ENCODE data around the gene PKD1.

Gene PKD1

DNA sequence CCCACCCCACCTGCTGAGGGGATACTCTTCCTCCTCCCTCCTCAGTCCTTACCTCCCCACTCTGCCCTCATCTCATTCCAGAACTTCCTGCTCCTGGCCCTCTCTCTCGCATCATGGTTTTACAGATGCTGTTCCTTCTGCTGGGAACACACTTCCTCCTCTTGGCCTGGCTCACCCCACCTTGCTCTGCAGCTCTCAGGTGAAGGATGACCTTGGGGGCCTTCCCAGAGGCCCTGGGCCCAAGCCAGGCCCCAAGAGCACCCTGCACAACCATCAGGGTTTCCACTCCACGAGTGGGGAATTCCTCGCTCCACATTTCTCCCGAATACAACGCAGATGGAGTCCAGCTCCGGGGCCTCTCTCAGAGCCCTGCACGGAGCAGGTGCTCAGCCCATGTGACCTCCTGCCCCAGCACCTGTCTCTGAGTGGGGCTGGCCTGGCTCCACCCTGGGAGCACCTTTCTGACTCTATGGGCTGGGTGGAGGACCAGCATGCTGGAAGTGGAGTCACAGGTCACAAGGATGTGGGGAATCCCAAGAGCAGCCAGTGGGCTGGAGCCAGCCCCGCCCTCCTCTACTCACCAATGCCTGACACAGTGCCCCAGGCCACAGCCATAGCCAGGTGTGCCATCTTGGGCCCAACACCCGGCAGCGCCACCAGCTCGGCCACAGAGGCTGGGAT, 92.6 kb downstream of the PKD1 start:
- Histone ChIP-seq H3K9ac (ENCODE audit: low read length) (no peak overlapping the region), H3K36me3 (ENCODE audit: control insufficient read depth, insufficient read depth, low read length) (no peaks in the 10 kb centered on the region), H3K27ac (ENCODE audit: low read depth, low read length) (no peak overlapping the region), H3K4me1 (ENCODE audit: control insufficient read depth, insufficient read depth, low read length) (peaks cover 6% of the 10 kb centered on the region), H3K4me3 (ENCODE audit: low read length) (peak overlapping the region; percentile 16), H3K27me3 (ENCODE audit: control insufficient read depth, insufficient read depth, low read length) (no peaks in the 10 kb centered on the region)

DNA sequence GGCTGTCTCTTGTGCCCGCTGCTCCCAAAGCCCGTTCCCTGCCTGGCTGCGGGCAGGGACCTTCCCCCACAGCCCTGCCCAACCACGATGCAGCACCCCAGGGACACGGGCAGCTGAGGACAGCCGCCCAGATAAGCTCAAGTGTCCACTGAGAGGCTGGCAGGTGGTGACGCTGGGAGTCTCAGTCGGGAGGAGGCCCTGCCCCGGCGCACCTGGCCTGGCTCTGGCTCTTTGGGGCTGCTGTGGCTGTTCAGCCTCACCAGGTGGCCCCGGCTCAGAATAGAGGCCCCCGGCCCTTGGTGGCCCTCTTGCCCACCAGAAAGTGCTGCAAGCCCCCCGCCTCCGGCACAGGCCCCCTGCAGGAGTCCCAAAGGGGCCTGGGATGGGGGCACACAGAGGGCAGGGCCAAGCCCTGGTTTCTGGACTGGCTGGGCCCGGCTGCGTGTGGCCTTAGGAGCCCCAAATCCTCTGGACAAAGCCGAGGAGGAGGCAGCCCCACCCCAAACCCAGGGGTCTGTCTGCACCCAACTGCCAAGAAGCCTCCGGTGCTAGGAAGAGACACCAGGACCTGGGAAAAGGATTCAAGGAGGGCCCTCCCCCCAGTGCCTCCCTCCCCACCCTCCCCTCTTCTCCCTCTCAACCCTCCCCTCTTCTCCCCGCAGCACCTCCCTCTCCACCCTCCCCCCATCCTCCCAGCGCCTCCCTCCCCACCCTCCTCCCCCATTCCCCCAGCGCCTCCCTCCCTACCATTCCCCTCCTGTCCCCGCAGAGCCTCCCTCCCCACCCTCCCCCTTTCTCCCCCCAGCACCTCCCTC, 93.3 kb downstream of the PKD1 start:
- H3K4me3 ChIP-seq (ENCODE audit: low read length) = no peak overlapping the region
- H3K9ac ChIP-seq (ENCODE audit: low read length) = no peak overlapping the region
- no peaks in the 10 kb centered on the region for H3K27me3 ChIP-seq (ENCODE audit: control insufficient read depth, insufficient read depth, low read length)
- H3K4me1 ChIP-seq (ENCODE audit: control insufficient read depth, insufficient read depth, low read length) = peaks cover 10% of the 10 kb centered on the region
- peaks cover 3% of the 10 kb centered on the region for H3K36me3 ChIP-seq (ENCODE audit: control insufficient read depth, insufficient read depth, low read length)
- H3K27ac ChIP-seq (ENCODE audit: low read depth, low read length) = no peak overlapping the region

- peaks cover 14% of the 10 kb centered on the region for H3K4me1 ChIP-seq (ENCODE audit: control insufficient read depth, insufficient read depth, low read length)
Observed at GRCh38 chr16:2040787-2041522, 94.7 kb downstream of the PKD1 start.

GRCh38 chr16:2040041-2040786, 95.5 kb downstream of the PKD1 start:
- Histone ChIP-seq H3K27ac (ENCODE audit: low read depth, low read length) (peak overlapping the region; percentile 30), H3K4me1 (ENCODE audit: control insufficient read depth, insufficient read depth, low read length) (peaks cover 21% of the 10 kb centered on the region), H3K4me3 (ENCODE audit: low read length) (no peak overlapping the region), H3K9ac (ENCODE audit: low read length) (no peak overlapping the region), H3K27me3 (ENCODE audit: control insufficient read depth, insufficient read depth, low read length) (no peaks in the 10 kb centered on the region), H3K36me3 (ENCODE audit: control insufficient read depth, insufficient read depth, low read length) (peaks cover 3% of the 10 kb centered on the region)

More at GRCh38 chr16:2040787-2041522, 94.7 kb downstream of the PKD1 start:
- no peak overlapping the region for H3K27ac ChIP-seq (ENCODE audit: low read depth, low read length)
- no peaks in the 10 kb centered on the region for H3K27me3 ChIP-seq (ENCODE audit: control insufficient read depth, insufficient read depth, low read length)
- H3K4me3 ChIP-seq (ENCODE audit: low read length) = no peak overlapping the region
- no peak overlapping the region for H3K9ac ChIP-seq (ENCODE audit: low read length)
- peaks cover 3% of the 10 kb centered on the region for H3K36me3 ChIP-seq (ENCODE audit: control insufficient read depth, insufficient read depth, low read length)

- no peaks in the 10 kb centered on the region for H3K27me3 ChIP-seq (ENCODE audit: control insufficient read depth, insufficient read depth, low read length)
- H3K4me1 ChIP-seq (ENCODE audit: control insufficient read depth, insufficient read depth, low read length) = peaks cover 26% of the 10 kb centered on the region
- H3K36me3 ChIP-seq (ENCODE audit: control insufficient read depth, insufficient read depth, low read length) = peaks cover 3% of the 10 kb centered on the region
- no peak overlapping the region for H3K4me3 ChIP-seq (ENCODE audit: low read length)
- H3K9ac ChIP-seq (ENCODE audit: low read length) = peak overlapping the region; percentile 30
- H3K27ac ChIP-seq (ENCODE audit: low read depth, low read length) = peak overlapping the region; percentile 77
Observed at GRCh38 chr16:2039274-2040031, 96.2 kb downstream of the PKD1 start.

All from rectal smooth muscle tissue (tissue), 1 donor.